Testis (tissue), 2 donors: Measurements from ENCODE around the gene EDC4.

ENCODE experiments used
- CTCF ChIP-seq, 3 experiments: fragments of 450-650 bp in 2 of 3; fragments of 200-600 bp in 1 of 3; sonication (generic) in 1 of 3; IDR thresholded peaks; one replicate each; pipeline ENCODE4 v1.5.1; 2016 to 2019; ENCODE audit warnings: antibody characterized with exemption in 3 of 3, mild to moderate bottlenecking in 2 of 3, moderate library complexity in 1 of 3
- POLR2A ChIP-seq: fragments of 450-650 bp; IDR thresholded peaks from one replicate; pipeline ENCODE4 v1.6.1; 2017; ENCODE audit warnings: antibody characterized with exemption, mild to moderate bottlenecking, moderate library complexity

- no peak for TF ChIP-seq POLR2A
- no peak for TF ChIP-seq CTCF (IDR thresholded peaks at IDR 0.05)
Measured at GRCh38 chr16:67914758-67915495, 42.1 kb downstream of the EDC4 start.
